HepG2 (cell line): ENCODE data around the gene AAMP. TPM values are rescaled to one million over a fixed set of nuclear protein-coding genes. Genes with fewer than 3 reads are reported as not detected.

Experiments used
- BORCS8-MEF2B ChIP-seq: sonication (generic); formaldehyde crosslinking; IDR thresholded peaks from 2 replicates; pipeline ENCODE4 v1.8.0; 2022; ENCODE audit warnings: mild to moderate bottlenecking, missing genetic modification reagents
- CREB3 ChIP-seq: sonication (generic); formaldehyde crosslinking; IDR thresholded peaks from 2 replicates; pipeline ENCODE4 v1.5.0; 2020; ENCODE audit warnings: missing genetic modification reagents
- GFI1 ChIP-seq: sonication (generic); formaldehyde crosslinking; IDR thresholded peaks from 2 replicates; pipeline ENCODE4 v1.5.0; 2020; ENCODE audit warnings: missing genetic modification reagents, mild to moderate bottlenecking, borderline replicate concordance
- GLI4 ChIP-seq: sonication (generic); formaldehyde crosslinking; IDR thresholded peaks from 2 replicates; pipeline ENCODE4 v1.5.1; 2020; ENCODE audit warnings: missing genetic modification reagents, mild to moderate bottlenecking, moderate library complexity, borderline replicate concordance
- GPN1 ChIP-seq: sonication (generic); formaldehyde crosslinking; IDR thresholded peaks from 2 replicates; pipeline ENCODE4 v1.5.1; 2020; ENCODE audit warnings: missing genetic modification reagents, borderline replicate concordance
- JARID2 ChIP-seq: sonication (generic); formaldehyde crosslinking; IDR thresholded peaks from 2 replicates; pipeline ENCODE4 v1.8.1; 2023; ENCODE audit warnings: missing genetic modification reagents, inconsistent platforms; ENCODE audit not compliant: insufficient replicate concordance
- KDM5B ChIP-seq: sonication (generic); formaldehyde crosslinking; IDR thresholded peaks from 2 replicates; pipeline ENCODE4 v1.4.0; 2020; ENCODE audit warnings: missing genetic modification reagents, mild to moderate bottlenecking, borderline replicate concordance
- POLR2A ChIP-seq, 2 experiments: IDR thresholded peaks; 2 replicates each; pipeline ENCODE4 v1.6.1; 2011; ENCODE audit warnings: low read depth in 2 of 2, low read length in 2 of 2, mild to moderate bottlenecking in 1 of 2, moderate library complexity in 1 of 2; ENCODE audit not compliant: insufficient read depth in 1 of 2
- PRDM15 ChIP-seq: sonication (generic); formaldehyde crosslinking; IDR thresholded peaks from 2 replicates; pipeline ENCODE4 v1.4.0; 2020; ENCODE audit warnings: missing genetic modification reagents
- RARG ChIP-seq: sonication (generic); formaldehyde crosslinking; IDR thresholded peaks from 2 replicates; pipeline ENCODE4 v1.4.0; 2020; ENCODE audit warnings: low read depth, mild to moderate bottlenecking, missing genetic modification reagents
- REPIN1 ChIP-seq: sonication (generic); formaldehyde crosslinking; IDR thresholded peaks from 2 replicates; pipeline ENCODE4 v1.8.0; 2022; ENCODE audit warnings: missing genetic modification reagents, low read depth, mild to moderate bottlenecking, borderline replicate concordance
- SATB2 ChIP-seq: sonication (generic); formaldehyde crosslinking; IDR thresholded peaks from 2 replicates; pipeline ENCODE4 v1.5.0; 2020; ENCODE audit warnings: missing genetic modification reagents
- SIX4 ChIP-seq: sonication (generic); formaldehyde crosslinking; IDR thresholded peaks from 2 replicates; pipeline ENCODE4 v1.4.0; 2020; ENCODE audit warnings: missing genetic modification reagents
- SMAD9 ChIP-seq: sonication (generic); formaldehyde crosslinking; IDR thresholded peaks from 2 replicates; pipeline ENCODE4 v1.5.1; 2020; ENCODE audit warnings: mild to moderate bottlenecking, missing genetic modification reagents
- ZNF589 ChIP-seq: sonication (generic); formaldehyde crosslinking; conservative IDR thresholded peaks from 2 replicates; pipeline ENCODE4 v1.8.0; 2022; ENCODE audit warnings: mild to moderate bottlenecking, moderate library complexity, missing genetic modification reagents
- ZNF609 ChIP-seq: sonication (generic); formaldehyde crosslinking; IDR thresholded peaks from 2 replicates; pipeline ENCODE4 v1.4.0; 2020; ENCODE audit warnings: mild to moderate bottlenecking, missing genetic modification reagents, borderline replicate concordance
- ZNF713 ChIP-seq: sonication (generic); formaldehyde crosslinking; IDR thresholded peaks from 2 replicates; pipeline ENCODE4 v1.4.0; 2020; ENCODE audit warnings: mild to moderate bottlenecking, missing genetic modification reagents
- ZNF891 ChIP-seq: sonication (generic); formaldehyde crosslinking; IDR thresholded peaks from 2 replicates; pipeline ENCODE4 v1.5.0; 2020; ENCODE audit warnings: mild to moderate bottlenecking, missing genetic modification reagents
- polyA plus RNA-seq, 8 experiments: library from polyadenylated mRNA; depleted of rRNA in 3 of 8; stranded (reverse) in 7 of 8; unstranded in 1 of 8; fragments of >200 nt; fragmentation: Illumina TruSeq in 4 of 8; extraction: Trizol in 4 of 8; gene quantifications; 2 replicates each; pipeline versions ENCODE4 v1.2.1 to v1.2.3, GENCODE V29; 2011 to 2016; ENCODE audit warnings: low read depth in 4 of 8, missing spikeins in 1 of 8, mixed read lengths in 1 of 8; ENCODE audit not compliant: insufficient read depth in 1 of 8
- total RNA-seq, 5 experiments: library from RNA; depleted of rRNA; stranded (reverse); fragments of >200 nt; fragmentation: Illumina TruSeq; extraction: Trizol; gene quantifications; 2 replicates each; pipeline ENCODE4 v1.2.3, GENCODE V29; 2016; ENCODE audit warnings: low read depth in 1 of 5

Gene AAMP
- total and polyA plus RNA-seq, 2 of the 13 experiments (the other 11 are each of a cell fraction or from before 2014, with no cell fraction given): 110 to 186 TPM

DNA sequence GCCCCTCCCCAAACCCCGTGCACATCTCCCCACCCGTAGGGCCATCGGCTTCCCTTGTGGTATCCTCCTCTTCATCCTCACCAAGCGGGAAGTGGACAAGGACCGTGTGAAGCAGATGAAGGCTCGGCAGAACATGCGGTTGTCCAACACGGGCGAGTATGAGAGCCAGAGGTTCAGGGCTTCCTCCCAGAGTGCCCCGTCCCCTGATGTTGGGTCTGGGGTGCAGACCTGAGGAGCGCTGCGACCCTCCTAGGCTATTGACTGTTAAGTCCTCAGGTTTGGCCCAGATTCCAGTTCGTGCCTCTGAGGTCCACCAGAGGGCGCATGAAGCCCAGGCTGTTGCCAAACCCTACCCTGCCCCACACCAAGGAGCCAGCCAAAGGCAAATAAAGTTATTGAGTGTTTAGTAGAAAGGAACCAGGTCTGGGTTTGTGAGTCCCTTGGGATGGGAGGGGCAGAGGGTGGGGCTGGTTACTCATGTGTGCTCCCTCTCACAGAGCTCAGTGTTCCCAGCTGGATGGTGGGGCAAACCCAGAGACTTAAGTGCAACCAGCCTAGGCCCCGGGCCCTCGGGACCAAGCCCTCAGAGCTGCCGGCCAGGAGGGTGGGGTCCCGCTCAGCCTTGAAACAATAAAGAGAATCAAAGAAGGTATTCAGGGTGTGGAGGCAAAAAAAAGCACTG, 2.7 kb upstream of the AAMP start (continued):
- TF ChIP-seq PRDM15 (CRISPR knock-in tag): no peak
- TF ChIP-seq REPIN1: no peak
- TF ChIP-seq SIX4 (CRISPR knock-in tag): no peak
- TF ChIP-seq BORCS8-MEF2B: no peak; the same call in 1 of the 2 replicates
- no peak for TF ChIP-seq ZNF609 (CRISPR knock-in tag)
- no peak for TF ChIP-seq ZNF589
- no peak; the same call in 1 of the 2 replicates for TF ChIP-seq ZNF891 (CRISPR knock-in tag)
- peak; percentile 22; a peak in 1 of 4 replicates for TF ChIP-seq POLR2A (IDR thresholded peaks at IDR 0.05; ENCODE audit: insufficient read depth in 1 of 2, low read depth in 2 of 2, low read length in 2 of 2)
- 0 out of 2 replicates have a peak, but pooled peaks have one; percentile 25 for TF ChIP-seq GFI1
- TF ChIP-seq ZNF713 (CRISPR knock-in tag): no peak
- TF ChIP-seq SATB2 (CRISPR knock-in tag): no peak
- peak; percentile 16 for TF ChIP-seq JARID2 (CRISPR knock-in tag)
- TF ChIP-seq GLI4 (CRISPR knock-in tag): peak; percentile 62; the same call in 1 of the 2 replicates
- TF ChIP-seq RARG: no peak
- TF ChIP-seq GPN1 (CRISPR knock-in tag): no peak
- TF ChIP-seq SMAD9 (CRISPR knock-in tag): no peak
- TF ChIP-seq CREB3 (CRISPR knock-in tag): no peak
- no peak for TF ChIP-seq KDM5B (CRISPR knock-in tag)
